Measurements from ENCODE around the gene KCNQ1OT1. TPM values are rescaled to one million over a fixed set of nuclear protein-coding genes. Genes with fewer than 3 reads are reported as not detected.
A peak's percentile ranks its signal among the peaks of the same experiment; 100 is the strongest.

Gene KCNQ1OT1
- total and polyA plus RNA-seq, 10 donors = 0.02 to 3.1 (median 1.7) TPM

DNA sequence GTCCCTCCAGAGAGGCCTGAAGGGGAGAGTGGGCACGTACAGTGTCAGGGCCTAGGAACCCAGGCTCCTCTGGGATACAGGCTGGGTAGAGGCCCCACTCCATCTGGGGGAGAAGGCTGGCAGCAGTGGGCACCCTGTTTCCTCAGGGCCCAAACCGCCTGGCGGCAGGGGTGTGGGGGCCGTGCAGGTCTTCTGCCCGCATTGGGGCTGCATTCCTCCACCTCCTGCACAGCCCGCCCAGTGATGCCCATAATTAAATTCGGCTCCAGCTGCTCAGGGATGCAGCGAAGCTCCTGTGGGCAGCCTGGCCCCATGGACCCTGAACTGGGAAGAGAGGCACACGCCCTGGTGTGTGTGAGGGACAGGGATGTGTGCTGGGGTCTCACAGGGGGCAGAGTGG is 35.4 kb downstream of the KCNQ1OT1 start:
- Histone ChIP-seq H3K9me3 (peaks cover 0 to 27% (median 18%) of the 10 kb centered on the region in 8 donors), H3K27ac (no peak overlapping the region), H3K4me1 (no peaks in the 10 kb centered on the region), H3K36me3 (peaks cover 0 to 59% (median 6%) of the 10 kb centered on the region in 6 donors), H3K27me3 (replicated peaks in 1 of 7) (no peaks in the 10 kb centered on the region), H3K4me3 (no peak overlapping the region)
- 85 to 94% (median 89%) methylated on average over 8 to 9 of the region's 9 CpGs for WGBS, 5 donors
- TF ChIP-seq POLR2AphosphoS5 (IDR thresholded peaks at IDR 0.05) (no peak), POLR2A (IDR thresholded peaks at IDR 0.05) (no peak)
- TF ChIP-seq, protein P1, sequence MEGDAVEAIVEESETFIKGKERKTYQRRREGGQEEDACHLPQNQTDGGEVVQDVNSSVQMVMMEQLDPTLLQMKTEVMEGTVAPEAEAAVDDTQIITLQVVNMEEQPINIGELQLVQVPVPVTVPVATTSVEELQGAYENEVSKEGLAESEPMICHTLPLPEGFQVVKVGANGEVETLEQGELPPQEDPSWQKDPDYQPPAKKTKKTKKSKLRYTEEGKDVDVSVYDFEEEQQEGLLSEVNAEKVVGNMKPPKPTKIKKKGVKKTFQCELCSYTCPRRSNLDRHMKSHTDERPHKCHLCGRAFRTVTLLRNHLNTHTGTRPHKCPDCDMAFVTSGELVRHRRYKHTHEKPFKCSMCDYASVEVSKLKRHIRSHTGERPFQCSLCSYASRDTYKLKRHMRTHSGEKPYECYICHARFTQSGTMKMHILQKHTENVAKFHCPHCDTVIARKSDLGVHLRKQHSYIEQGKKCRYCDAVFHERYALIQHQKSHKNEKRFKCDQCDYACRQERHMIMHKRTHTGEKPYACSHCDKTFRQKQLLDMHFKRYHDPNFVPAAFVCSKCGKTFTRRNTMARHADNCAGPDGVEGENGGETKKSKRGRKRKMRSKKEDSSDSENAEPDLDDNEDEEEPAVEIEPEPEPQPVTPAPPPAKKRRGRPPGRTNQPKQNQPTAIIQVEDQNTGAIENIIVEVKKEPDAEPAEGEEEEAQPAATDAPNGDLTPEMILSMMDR (IDR thresholded peaks at IDR 0.05 in 8 of 11, conservative IDR thresholded peaks at IDR 0.05 in 3 of 11) = no peak
- no peak for DNase-seq
- intact Hi-C loops (cut with DNase I; ENCODE audit: low total_unique reads) = no loop called here

GRCh38 chr11:2663915-2664314 is 35.9 kb downstream of the KCNQ1OT1 start:
- peak; percentile 28 for DNase-seq
- Histone ChIP-seq H3K4me1 (no peaks in the 10 kb centered on the region), H3K27ac (no peak overlapping the region), H3K4me3 (no peak overlapping the region), H3K36me3 (peaks cover 0 to 64% (median 6%) of the 10 kb centered on the region in 6 donors), H3K9me3 (peaks cover 0 to 32% (median 22%) of the 10 kb centered on the region in 8 donors), H3K27me3 (replicated peaks in 1 of 7) (no peaks in the 10 kb centered on the region)
- TF ChIP-seq POLR2AphosphoS5 (IDR thresholded peaks at IDR 0.05) (no peak), POLR2A (IDR thresholded peaks at IDR 0.05) (no peak)
- TF ChIP-seq, protein P1 (IDR thresholded peaks at IDR 0.05 in 8 of 11, conservative IDR thresholded peaks at IDR 0.05 in 3 of 11) = no peak
- intact Hi-C loops (cut with DNase I; ENCODE audit: low total_unique reads) = no loop called here

- Histone ChIP-seq H3K9me3 (peaks cover 0 to 32% (median 23%) of the 10 kb centered on the region in 8 donors), H3K27ac (no peak overlapping the region), H3K4me1 (no peaks in the 10 kb centered on the region), H3K36me3 (peaks cover 0 to 67% (median 6%) of the 10 kb centered on the region in 6 donors), H3K4me3 (no peak overlapping the region), H3K27me3 (replicated peaks in 1 of 7) (no peaks in the 10 kb centered on the region)
- TF ChIP-seq POLR2A (IDR thresholded peaks at IDR 0.05) = no peak
- TF ChIP-seq POLR2AphosphoS5 (IDR thresholded peaks at IDR 0.05) = no peak
- TF ChIP-seq, protein P1 (IDR thresholded peaks at IDR 0.05 in 8 of 11, conservative IDR thresholded peaks at IDR 0.05 in 3 of 11) = no peak
- 95 to 100% (median 98%) methylated on average over 1 to 2 of the region's 2 CpGs for WGBS, 5 donors
- DNase-seq = peak; percentile 42
- intact Hi-C loops (cut with DNase I; ENCODE audit: low total_unique reads) = no loop called here
These were observed 36.3 kb downstream of the KCNQ1OT1 start for GRCh38 chr11:2663506-2663905.

GRCh38 chr11:2662430-2663299 is 37.1 kb downstream of the KCNQ1OT1 start:
- peak; percentile 32 for DNase-seq
- Histone ChIP-seq H3K9me3 (peaks cover 0 to 32% (median 26%) of the 10 kb centered on the region in 8 donors), H3K36me3 (peaks cover 0 to 67% (median 6%) of the 10 kb centered on the region in 6 donors), H3K4me3 (no peak overlapping the region), H3K27me3 (replicated peaks in 1 of 7) (no peaks in the 10 kb centered on the region), H3K27ac (no peak overlapping the region), H3K4me1 (no peaks in the 10 kb centered on the region)
- 94 to 95% (median 94%) methylated on average over 19 of the region's 19 CpGs for WGBS, 5 donors
- intact Hi-C loops (cut with DNase I; ENCODE audit: low total_unique reads) = no loop called here
- TF ChIP-seq POLR2A (IDR thresholded peaks at IDR 0.05) = no peak
- TF ChIP-seq POLR2AphosphoS5 (IDR thresholded peaks at IDR 0.05) = no peak
- TF ChIP-seq, protein P1 (IDR thresholded peaks at IDR 0.05 in 8 of 11, conservative IDR thresholded peaks at IDR 0.05 in 3 of 11) = no peak
